GM19468 (cell line): Measurements from ENCODE around the gene SFMBT2.

Source experiments
- ATAC-seq: cut with Tn5 transposase; IDR thresholded peaks from one replicate; pipeline ENCODE4 v1.9.1; 2021; ENCODE audit warnings: mild to moderate bottlenecking, moderate library complexity, moderate number of reproducible peaks; ENCODE audit not compliant: unreplicated experiment; ENCODE audit errors: extremely low read depth

SFMBT2 gene

GRCh38 chr10:7277867-7278266, 133.0 kb downstream of the SFMBT2 start:
- ATAC-seq, result no peak

- no peak for ATAC-seq
Observed at GRCh38 chr10:7277432-7277831, 133.4 kb downstream of the SFMBT2 start.

GRCh38 chr10:7275761-7276440, 134.9 kb downstream of the SFMBT2 start:
- no peak for ATAC-seq

- ATAC-seq, result no peak
Observed at GRCh38 chr10:7274293-7274692, 136.5 kb downstream of the SFMBT2 start.

- no peak for ATAC-seq
Observed at GRCh38 chr10:7272008-7272407, 138.8 kb downstream of the SFMBT2 start.

GRCh38 chr10:7269988-7270387, 140.8 kb downstream of the SFMBT2 start:
- no peak for ATAC-seq

- no peak for ATAC-seq
Observed at GRCh38 chr10:7267142-7267541, 143.7 kb downstream of the SFMBT2 start.

- no peak for ATAC-seq
Observed at GRCh38 chr10:7265396-7266123, 145.3 kb downstream of the SFMBT2 start.

GRCh38 chr10:7264313-7264756, 146.5 kb downstream of the SFMBT2 start:
- no peak for ATAC-seq

GRCh38 chr10:7263616-7264015, 147.2 kb downstream of the SFMBT2 start:
- no peak for ATAC-seq

- ATAC-seq, result no peak
Observed at GRCh38 chr10:7261351-7261750, 149.5 kb downstream of the SFMBT2 start.

GRCh38 chr10:7260912-7261311, 149.9 kb downstream of the SFMBT2 start:
- no peak for ATAC-seq

- peak; percentile 56 for ATAC-seq
Observed at GRCh38 chr10:7260412-7260900, 150.4 kb downstream of the SFMBT2 start.

GRCh38 chr10:7258948-7259523, 151.8 kb downstream of the SFMBT2 start:
- no peak for ATAC-seq

GRCh38 chr10:7255517-7255916, 155.3 kb downstream of the SFMBT2 start:
- no peak for ATAC-seq

GRCh38 chr10:7251696-7252465, 159.0 kb downstream of the SFMBT2 start:
- ATAC-seq, result no peak

- no peak for ATAC-seq
Observed at GRCh38 chr10:7250236-7250635, 160.6 kb downstream of the SFMBT2 start.

- no peak for ATAC-seq
Observed at GRCh38 chr10:7248585-7249164, 162.2 kb downstream of the SFMBT2 start.

- ATAC-seq, result no peak
Observed at GRCh38 chr10:7248148-7248547, 162.7 kb downstream of the SFMBT2 start.

- no peak for ATAC-seq
Observed at GRCh38 chr10:7245505-7245904, 165.3 kb downstream of the SFMBT2 start.
